ENCODE results near the gene MMP10.
"Not testable (repeated sequence)": the region's sequence is repeated elsewhere in the genome, so short reads cannot be mapped to it uniquely, and the experiment has no call there.

MMP10 gene

DNA sequence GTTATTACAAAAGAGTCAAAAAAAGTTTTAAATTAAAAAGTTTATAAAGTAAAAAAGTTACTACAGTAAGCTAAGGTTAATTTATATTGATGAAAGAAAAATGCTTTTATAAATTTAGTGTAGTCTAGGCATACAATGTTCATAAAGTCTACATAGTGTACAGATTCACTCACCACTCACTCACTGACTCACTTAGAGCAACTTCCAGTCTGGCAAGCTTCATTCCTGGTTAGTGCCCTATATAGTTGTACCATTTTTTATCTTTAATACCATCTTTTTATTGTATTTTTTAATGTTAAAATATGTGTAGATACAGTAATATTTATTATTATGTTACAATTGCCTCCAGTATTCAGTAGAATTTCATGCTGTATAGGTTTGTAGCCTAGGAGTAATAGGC lies 2.6 kb upstream of the MMP10 start:
- DNase-seq (ENCODE audit: low read depth), result no peak

DNA sequence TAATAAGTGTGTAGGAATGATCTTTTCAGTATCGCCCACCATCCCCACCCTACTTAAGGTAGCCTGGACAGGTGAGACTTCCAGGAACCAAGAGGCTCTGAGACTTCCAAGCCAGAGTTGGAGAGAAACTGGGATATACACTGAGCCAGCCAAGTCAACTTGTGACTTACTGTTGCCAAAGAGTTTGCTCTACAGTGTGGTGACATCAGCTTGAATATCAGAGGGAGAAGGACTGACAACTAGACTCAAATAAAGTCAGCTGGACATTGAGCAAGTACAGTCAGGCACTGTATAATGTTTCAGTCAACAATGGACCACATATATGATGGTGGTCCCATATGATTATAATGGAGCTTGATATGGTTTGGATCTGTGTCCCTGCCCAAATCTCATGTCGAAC lies 1.2 kb upstream of the MMP10 start:
- DNase-seq (ENCODE audit: low read depth), result no peak

DNA sequence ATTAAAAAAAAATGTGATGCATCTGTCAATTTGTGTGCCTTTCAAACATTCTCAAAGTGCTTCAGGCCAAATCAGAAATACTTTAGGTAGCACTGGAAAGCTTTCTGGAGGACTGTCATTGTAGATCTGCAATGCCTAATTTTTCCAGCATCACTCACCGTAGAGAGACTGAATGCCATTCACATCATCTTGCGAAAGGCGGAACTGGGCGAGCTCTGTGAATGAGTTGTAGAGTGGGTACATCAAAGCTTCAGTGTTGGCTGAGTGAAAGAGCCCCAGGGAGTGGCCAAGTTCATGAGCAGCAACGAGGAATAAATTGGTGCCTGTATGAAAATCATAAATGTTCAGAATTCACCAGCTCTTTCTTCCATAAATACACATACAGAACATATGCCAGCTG lies 4.0 kb downstream of the MMP10 start:
- DNase-seq (ENCODE audit: low read depth), result no peak

DNA sequence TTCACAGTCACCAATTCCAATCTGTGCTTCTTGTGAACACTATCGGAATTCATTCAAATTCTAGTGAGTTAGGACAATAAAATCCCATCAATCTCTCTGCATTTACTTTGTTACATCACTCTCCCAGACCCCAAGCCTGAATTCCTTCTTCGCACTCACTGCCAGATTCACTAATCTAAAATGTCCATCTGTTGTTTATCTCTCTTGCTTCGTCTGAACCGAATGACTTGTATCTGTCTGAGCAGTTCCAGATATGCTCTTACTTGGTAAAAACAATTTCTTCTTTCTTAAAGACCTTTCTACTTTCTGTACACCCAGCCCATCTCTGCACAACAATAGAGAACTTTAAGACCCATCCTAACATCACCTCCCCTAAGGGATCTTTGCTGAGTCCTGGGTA lies 7.0 kb downstream of the MMP10 start:
- no peak for DNase-seq (ENCODE audit: low read depth)

DNA sequence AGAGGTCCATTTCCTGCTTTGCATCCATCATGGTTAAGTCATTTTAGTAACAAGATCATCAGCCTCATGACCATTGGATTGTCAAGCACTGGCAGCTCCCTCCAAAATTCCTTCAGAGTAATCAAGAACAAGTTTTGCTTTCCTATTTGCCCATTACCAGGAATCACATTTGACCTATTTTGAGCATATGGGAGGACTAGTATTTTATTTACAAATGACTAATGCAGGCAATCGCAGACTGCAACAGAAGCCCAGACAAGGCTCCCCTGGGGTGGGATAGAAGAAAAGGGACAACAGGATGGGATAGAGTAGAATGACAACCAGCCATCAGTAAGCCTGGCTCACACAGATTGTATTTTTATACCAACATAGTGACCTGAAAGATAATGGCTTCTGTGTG lies 9.1 kb downstream of the MMP10 start:
- no peak for DNase-seq (ENCODE audit: low read depth)

DNA sequence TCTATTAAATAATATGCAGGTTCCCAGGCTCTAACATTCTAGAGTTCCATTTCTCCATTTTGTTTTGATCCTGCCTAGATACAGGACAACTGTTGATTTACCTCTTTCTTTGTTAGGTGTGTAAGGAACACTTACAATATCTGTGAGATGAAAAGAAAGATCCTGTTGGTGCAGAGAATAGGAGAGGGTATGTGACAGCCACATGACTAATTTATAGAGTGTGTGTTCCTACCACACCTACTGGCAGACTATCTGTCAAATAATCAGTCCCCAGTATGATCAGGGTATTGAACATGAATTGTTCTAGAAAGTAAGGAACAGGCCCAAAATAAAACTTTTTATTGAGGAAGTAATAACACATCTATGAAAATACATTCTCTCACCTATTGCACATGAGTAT lies 10.2 kb downstream of the MMP10 start:
- no peak for DNase-seq (ENCODE audit: low read depth)

DNA sequence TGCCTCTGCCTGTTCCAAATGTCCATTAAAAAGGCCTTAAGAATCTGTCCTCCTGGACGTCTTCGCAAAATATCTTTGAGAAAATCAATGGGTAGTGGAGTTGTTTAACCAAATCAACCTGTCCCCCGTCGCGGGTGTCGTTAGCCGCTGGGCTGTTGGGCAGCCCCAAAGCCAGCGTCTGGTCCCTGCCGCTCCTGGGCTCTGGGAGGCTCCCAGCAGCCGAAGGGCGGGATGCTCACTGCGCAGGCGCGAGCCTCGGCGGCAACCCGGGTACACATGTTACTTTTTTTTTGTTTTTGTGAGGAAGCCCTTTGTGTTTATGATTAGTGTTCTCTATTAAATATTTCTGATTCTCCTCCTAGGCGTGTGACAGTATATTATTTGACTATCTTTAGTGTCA lies 12.6 kb downstream of the MMP10 start:
- no peak for DNase-seq (ENCODE audit: low read depth)

DNA sequence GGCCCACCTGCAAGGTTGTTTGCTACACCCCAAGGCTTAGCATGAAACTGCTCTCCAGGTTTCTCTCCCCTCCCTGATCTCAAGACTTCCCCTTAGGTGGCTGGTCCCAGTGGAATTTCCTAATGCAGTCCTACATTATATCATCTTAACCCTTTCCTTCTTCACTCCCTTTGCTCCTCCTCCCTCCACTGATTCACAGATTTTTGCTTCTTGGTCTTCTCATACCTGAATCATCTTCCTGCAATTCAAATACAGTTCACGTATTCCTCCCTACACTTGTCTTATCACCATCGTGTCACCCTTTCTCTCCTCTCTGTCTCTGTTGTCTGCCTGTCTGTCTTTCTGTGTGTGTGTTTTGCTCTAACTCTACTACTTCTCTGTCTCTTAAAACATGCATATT lies 17.0 kb downstream of the MMP10 start:
- no peak for DNase-seq (ENCODE audit: low read depth)

DNA sequence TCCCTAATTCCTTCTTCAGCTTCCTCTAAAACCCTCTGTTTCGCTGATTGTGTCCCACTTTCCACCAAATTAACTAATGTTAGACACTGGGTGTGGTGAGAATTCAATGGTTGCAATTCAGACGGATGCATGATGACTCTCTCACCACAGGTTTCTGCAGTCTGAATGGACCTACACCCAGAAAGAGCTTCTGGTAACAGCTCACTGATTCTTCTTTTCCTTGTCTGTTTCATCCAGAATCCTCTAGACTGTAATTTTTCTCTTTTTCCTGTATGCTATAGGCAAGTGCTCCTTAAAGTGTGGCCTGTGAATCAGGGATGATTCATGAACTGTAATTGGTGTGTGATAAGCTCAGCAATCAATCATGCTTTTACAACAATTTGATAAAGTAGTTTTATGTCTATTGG lies 18.1 kb downstream of the MMP10 start:
- DNase-seq (ENCODE audit: low read depth), result peak; percentile 14

DNA sequence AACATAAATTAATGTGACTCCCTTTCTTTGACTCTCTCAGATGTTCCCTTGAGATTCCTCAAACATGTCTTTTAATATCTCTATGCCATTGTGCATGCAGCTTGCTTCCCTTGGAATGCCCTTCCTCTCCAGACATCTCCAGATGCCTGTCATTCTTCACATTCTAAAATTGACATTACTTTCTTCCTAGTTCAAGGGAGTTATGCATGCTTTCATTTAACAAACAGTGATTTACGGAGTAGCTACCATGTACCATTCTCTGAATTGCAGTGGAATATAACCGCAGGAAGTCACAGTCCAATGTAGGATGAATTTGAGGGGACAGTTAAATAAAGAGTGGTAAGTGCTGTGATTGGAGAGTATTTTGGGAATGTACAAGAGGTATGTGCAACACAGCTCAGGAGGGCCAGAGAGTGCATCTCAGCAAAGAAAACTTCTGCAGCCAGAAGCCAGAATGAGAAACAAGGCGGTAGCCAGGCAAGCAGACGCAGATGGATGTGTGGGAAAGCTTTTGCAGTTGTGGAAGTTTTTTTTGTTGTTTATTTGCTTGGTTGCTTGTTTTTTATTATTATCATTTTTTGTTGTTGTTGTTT lies 18.7 kb downstream of the MMP10 start:
- DNase-seq (ENCODE audit: low read depth), result no peak

DNA sequence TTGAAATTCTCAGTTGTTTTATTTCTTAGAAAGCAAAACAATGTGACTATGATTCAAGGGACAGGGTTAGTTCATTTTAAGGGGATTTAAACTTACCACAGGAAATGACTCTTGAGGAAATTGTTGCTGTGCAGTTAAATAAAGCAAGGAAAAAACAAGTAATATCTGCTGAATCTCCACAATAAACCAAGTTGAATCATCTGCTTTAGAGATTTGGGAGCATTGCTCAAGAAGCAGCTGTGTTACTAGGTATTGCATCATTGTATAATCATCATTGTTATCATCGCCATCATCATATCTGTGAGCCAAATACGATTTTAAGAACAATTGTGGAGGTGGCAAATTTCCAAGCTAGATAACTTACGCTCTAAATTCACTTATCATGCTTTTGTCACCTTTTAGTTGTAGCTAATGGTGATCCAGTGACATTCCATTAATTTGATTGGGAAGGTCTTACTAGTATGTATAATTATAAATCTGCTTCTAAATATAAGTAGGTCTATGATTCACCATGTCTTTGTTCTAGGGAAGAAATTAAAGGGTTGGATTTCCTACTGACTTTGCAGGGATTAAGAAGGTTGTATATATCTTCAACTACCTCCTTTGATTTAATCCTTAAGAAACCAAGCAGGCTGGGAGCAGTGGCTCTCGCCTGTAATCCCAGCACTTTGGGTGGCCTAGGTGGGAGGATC lies 19.9 kb downstream of the MMP10 start:
- DNase-seq (ENCODE audit: low read depth), result peak; percentile 94

DNA sequence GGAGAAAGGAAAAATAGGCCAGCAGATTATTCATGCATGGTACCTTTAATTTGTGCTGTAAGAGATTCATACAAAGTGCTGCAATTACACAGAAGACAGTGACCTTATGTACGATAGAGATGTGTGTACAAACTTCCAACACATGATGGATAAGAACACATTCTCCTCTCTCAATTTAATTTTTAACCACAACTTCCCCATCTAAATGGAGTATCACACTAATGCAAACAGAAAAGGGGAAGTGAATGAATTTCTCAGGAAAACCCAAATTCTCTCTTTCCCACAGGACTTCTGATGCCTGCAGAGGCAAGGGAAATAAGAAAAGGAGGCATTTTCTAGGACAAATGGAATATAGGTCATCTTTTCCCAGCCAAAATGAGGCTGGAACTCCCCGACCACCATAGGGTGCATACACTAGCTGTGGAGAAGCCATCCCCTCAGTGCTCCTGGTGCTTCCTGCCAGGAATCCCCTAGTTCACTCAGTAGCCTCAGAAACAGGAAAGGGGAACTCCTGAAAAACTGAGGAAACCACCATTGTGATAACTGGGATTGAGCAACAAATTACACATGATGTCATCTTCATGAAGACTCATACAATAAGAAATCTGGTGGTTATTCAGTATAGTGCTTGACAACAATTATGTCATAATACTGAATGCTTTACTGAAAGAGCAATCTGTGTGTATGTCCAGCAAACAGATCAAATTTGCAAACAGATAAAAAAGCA lies 22.4 kb downstream of the MMP10 start:
- peak; percentile 39 for DNase-seq (ENCODE audit: low read depth)

DNA sequence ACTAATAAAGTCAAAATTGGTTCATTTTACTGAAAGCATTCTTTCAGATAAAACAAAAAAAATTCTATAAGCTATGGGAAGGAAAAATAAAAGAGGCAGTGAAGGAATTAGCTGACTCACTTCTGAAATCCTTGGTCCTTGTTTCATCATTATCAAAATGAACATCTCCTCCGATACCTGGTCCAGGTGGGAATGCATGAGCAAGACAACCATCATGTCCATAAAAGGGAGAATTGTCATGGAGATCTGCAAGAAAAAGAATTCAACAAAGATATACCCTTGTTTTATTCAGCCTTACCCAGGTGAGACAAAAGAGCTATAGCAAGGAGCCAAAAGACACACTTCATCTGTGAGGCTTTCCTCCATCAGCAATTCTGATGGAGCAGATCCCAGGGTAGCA lies 27.2 kb downstream of the MMP10 start:
- no peak for DNase-seq (ENCODE audit: low read depth)

DNA sequence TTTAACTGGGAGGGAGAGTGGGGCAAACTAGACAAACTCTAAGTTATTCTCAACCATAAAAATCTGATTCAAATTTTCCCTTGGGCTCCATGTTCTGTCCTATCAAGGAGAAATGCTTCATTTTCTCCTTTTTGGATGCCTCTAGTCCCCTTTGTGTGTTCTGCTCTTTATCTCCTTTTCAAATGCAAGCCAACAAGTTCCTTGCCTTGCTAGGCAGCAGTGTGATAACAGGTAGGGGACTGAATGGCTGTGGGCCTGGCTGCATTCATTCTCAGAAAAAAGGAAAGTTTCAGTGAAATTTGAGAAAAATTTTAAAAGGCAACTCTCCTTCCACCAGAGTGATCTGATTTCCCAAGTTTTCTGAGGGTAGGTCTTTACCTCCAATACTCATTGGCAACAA lies 28.8 kb downstream of the MMP10 start:
- no peak for DNase-seq (ENCODE audit: low read depth)

DNA sequence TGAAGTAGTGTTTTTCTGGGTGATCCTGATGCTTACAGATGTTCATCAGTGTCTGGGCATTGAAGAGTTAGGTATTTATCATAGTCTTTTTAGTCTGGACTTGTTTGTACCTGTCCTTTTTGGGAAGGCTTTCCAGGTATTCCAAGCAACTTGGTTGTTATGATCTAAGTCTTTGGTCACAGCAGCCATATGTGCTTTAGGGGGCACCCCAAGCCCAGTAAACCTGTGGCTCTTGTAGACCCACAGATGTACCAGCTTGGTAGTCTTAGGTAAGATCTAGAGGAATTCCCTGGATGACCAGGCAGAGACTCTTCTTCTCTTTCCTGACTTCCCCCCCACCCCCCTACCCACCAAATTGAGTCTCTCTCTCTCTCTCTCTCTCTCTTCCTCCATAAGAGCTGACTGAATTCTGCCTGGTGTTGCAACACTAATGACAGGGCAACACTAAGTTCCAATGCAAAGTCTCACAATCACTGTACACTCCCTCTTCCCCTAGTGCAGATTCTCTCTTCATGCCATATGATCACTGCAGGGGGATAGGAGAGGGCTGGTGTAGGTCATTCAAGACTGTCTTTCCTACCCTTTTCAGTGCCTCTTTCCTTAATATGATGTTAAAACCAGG lies 31.2 kb downstream of the MMP10 start:
- no peak for DNase-seq (ENCODE audit: low read depth)

DNA sequence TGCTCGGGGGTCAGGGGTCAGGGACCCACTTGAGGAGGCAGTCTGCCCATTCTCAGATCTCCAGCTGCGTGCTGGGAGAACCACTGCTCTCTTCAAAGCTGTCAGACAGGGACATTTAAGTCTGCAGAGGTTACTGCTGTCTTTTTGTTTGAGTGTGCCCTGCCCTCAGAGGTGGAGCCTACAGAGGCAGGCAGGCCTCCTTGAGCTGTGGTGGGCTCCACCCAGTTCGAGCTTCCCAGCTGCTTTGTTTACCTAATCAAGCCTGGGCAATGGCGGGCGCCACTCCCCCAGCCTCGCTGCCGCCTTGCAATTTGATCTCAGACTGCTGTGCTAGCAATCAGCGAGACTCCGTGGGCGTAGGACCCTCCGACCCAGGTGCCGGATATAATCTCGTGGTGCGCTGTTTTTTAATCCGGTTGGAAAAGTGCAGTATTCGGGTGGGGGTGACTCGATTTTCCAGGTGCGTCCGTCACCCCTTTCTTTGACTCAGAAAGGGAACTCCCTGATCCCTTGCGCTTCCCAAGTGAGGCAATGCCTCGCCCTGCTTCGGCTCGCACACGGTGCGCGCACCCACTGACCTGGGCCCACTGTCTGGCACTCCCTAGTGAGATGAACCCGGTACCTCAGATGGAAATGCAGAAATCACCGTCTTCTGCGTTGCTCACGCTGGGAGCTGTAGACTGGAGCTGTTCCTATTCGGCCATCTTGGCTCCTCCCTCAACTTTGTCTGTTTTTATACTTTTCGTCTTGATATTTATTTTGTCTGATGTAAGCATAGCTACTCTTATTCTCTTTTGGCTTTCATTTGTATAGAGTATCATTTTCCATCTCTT lies 33.5 kb downstream of the MMP10 start:
- not testable (repeated sequence) for DNase-seq (ENCODE audit: low read depth)

DNA sequence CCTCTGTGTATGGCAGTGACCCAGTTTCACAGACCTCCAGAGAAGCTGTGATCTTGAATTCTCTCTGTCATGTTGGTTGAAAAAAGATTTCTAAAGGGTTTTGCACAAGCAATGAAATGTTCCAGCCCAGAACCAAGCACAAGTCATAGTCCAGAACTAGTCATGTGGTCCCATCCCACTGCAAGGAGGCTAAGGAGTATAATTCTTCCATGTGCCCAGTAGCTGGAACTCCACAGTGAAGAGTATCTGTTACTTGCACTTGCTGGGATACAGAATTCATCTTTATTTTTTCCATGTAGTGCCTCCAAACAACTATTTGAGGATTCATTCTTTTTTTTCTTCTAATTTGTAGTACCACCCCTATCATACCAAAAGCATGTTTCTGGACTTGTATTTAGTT lies 45.8 kb downstream of the MMP10 start:
- no peak for DNase-seq (ENCODE audit: low read depth)

DNA sequence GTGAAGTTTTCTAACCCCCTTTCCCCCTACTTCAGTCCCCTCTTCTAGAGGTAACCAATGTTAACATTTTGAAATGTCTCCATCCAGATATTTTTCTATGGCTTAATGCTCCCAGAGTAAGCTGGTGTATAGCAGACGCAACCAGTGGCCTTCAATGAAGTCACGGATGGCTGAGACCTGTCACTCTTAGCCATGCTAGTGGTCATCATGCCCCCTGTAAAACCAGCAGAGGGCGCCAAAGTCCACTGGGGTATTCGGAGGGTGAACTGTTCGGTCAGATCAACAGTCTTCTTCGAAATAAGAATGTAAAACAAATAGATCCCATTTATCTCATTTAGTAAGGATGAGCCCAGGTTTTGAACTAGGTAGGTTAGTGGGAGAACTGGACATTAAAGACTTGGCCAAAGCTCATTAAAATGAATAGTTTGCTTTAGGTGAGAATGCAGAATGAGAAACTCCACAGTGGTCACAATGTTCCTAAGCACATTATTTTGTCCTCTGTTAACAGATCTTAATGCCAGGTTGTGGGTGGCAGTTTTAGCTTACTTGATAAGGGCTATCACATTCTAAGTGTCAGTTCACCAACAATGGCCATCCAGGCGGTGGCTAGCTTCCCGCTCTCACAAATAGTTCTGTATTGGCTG lies 47.1 kb downstream of the MMP10 start:
- DNase-seq (ENCODE audit: low read depth), result peak; percentile 23

DNA sequence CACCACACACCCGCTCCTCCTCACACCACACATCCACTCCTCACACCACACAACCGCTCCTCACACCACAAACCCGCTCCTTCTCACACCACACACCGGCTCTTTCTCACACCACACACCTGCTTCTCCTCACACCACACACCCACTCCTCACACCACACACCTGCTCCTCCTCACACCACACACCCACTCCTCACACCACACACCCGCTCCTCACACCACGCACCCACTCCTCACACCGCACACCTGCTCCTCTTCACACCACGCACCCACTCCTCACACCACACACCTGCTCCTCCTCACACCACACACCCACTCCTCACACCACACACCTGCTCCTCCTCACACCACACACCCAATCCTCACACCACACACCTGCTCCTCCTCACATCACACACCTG lies 49.5 kb downstream of the MMP10 start:
- DNase-seq (ENCODE audit: low read depth), result not testable (repeated sequence)

DNA sequence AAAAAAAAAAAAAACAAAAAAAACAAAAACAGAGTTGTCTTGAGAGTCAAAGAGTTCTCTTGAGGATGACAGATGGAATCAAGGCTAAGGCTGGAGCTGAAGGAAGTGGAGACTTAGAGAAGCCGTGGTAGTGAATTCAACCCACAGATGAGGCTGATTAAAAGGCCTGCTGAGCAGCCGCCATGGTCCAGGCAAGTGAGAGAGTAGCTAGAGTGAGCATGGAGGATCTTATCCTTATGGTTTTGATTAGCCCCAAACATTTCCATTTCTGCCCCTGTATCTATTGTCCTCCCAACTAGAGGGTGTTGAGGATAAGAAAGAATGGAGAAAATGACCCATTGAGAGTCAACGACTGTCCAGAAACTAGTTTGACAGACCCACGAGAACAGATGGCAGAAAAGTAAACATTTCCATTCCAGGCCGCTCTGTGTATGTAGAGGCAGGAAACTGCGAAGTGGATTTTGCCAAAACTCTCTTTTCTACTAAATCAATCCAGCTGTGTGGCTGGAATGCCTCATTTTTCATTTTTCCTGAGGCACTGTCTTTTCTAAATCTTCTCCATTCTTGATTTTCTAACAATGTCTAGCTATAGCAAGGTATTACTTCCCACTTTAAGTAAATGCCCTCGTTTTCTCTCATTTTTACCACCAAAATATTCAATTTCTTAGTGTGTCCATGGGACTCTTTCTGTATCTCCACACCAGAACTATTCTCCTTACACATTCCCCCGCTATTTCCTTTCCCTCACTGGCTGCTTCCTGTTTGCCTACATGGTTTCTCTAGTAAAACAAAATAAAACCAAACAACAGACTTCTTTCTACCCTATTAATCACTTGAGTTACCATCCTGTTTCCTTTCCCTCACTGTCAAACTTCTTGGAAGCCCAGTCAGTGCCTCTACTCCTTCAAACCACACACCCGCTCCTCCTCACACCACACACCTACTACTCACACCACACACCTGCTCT lies 50.3 kb downstream of the MMP10 start:
- DNase-seq (ENCODE audit: low read depth), result no peak

DNA sequence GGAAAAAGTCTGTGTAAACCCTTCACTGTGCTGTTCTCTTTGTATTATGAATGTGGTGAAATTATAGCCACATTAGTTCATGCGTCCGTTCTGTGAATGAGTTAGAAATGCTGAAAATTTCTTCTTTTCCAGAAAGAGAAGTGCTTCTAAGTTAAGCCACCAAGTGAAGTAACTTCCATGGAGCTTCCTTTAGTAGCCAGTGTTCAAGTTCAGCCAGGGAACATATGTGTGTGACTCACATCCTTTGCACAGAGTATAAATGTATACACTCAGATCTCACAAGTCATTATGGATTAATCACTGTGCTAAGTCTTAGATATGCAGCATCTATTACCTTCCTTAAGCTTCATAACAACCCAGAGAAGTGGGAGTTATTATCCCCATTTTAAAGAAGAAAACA lies 52.5 kb downstream of the MMP10 start:
- no peak for DNase-seq (ENCODE audit: low read depth)
